Stimulated activated CD4-positive, alpha-beta T cell treated with anti-CD3 and anti-CD28 coated beads, Interleukin-2, amount 100 ng/mL, for 48 hours (primary cell): ENCODE measurements around the gene NEMP1.
"Not testable (repeated sequence)": the region's sequence is repeated elsewhere in the genome, so short reads cannot be mapped to it uniquely, and the experiment has no call there.

Experiments used
- DNase-seq, 2 donors: peaks; one replicate each; pipeline ENCODE4 v3.0.0-alpha.2; 2020

NEMP1 gene

GRCh38 chr12:57090490-57090889 lies 11.9 kb upstream of the NEMP1 start:
- no peak for DNase-seq

GRCh38 chr12:57089271-57090245 lies 11.0 kb upstream of the NEMP1 start:
- DNase-seq: peak in 1 of 2 donors; percentile 37

GRCh38 chr12:57088354-57089270 lies 10.0 kb upstream of the NEMP1 start, which contains the start of gene NAB2:
TSS of gene NAB2 (plus strand) at chr12:57089114. CDS start at chr12:57089272, 158 bp downstream.
- DNase-seq: peak; percentile 76 to 81

- DNase-seq: peak; percentile 72 to 77
Observed at GRCh38 chr12:57087691-57088353, 9.2 kb upstream of the NEMP1 start.

GRCh38 chr12:57087010-57087690 lies 8.6 kb upstream of the NEMP1 start:
- peak; percentile 90 for DNase-seq

- no peak for DNase-seq
Observed at GRCh38 chr12:57086493-57087009, 8.0 kb upstream of the NEMP1 start.

GRCh38 chr12:57085999-57086492 lies 7.5 kb upstream of the NEMP1 start:
- peak in 1 of 2 donors; percentile 36 for DNase-seq

- DNase-seq: no peak
Observed at GRCh38 chr12:57080855-57081254, 2.3 kb upstream of the NEMP1 start.

GRCh38 chr12:57079821-57080220 lies 1.2 kb upstream of the NEMP1 start:
- DNase-seq: no peak

GRCh38 chr12:57073566-57074450 lies 4.8 kb downstream of the NEMP1 start:
- DNase-seq: not testable (repeated sequence)

- DNase-seq: no peak
Observed at GRCh38 chr12:57072661-57073060, 5.9 kb downstream of the NEMP1 start.

- DNase-seq: peak in 1 of 2 donors; percentile 42
Observed at GRCh38 chr12:57069523-57069922, 9.1 kb downstream of the NEMP1 start.

- DNase-seq: no peak
Observed at GRCh38 chr12:57066245-57066644, 12.3 kb downstream of the NEMP1 start.

GRCh38 chr12:57063991-57064685 lies 14.5 kb downstream of the NEMP1 start:
- DNase-seq: peak; percentile 25 to 34

GRCh38 chr12:57058454-57058853 lies 20.1 kb downstream of the NEMP1 start:
- no peak for DNase-seq

GRCh38 chr12:57057067-57057751 lies 21.4 kb downstream of the NEMP1 start:
- DNase-seq: no peak

GRCh38 chr12:57055824-57056223 lies 22.8 kb downstream of the NEMP1 start:
- DNase-seq: no peak

GRCh38 chr12:57053901-57054300 lies 24.7 kb downstream of the NEMP1 start:
- not testable (repeated sequence) for DNase-seq

- not testable (repeated sequence) for DNase-seq
Observed at GRCh38 chr12:57053146-57053545, 25.4 kb downstream of the NEMP1 start.
